ENCODE results near the gene RND3. TPM values are rescaled to one million over a fixed set of nuclear protein-coding genes. Genes with fewer than 3 reads are reported as not detected.

RND3 gene
- total RNA-seq, 1 donor from 2014 or later = 145 TPM

DNA sequence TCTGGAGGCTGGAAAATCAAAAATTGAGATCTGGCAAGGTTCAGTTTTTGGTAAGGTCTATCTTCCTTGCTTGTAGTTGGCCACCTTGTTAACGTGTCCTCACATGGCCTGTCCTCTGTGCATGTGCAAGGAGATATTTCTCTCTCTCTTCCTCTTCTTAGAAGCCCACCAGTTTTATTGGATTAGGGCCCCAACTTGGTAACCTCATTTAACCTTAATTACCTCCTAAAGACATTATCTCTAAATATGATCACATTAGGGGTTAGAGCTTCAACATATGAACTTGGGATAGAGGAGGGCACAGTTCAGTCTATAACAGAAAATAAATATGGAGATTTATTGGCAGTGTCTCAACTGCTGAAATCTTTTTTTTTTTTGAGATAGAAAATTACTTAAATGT is 19.6 kb upstream of the RND3 start:
- Mint-ChIP-seq H3K36me3 (no peaks in the 10 kb centered on the region), H3K27ac (no peak overlapping the region), H3K27me3 (ENCODE audit: low read depth) (no peaks in the 10 kb centered on the region), H3K4me3 (no peak overlapping the region), H3K9me3 (peaks cover 5% of the 10 kb centered on the region), H3K4me1 (peaks cover 10% of the 10 kb centered on the region)
- no peak for DNase-seq (ENCODE audit: low spot score in 2 of 2, unreplicated experiment in 2 of 2)
- TF ChIP-seq, protein P1, sequence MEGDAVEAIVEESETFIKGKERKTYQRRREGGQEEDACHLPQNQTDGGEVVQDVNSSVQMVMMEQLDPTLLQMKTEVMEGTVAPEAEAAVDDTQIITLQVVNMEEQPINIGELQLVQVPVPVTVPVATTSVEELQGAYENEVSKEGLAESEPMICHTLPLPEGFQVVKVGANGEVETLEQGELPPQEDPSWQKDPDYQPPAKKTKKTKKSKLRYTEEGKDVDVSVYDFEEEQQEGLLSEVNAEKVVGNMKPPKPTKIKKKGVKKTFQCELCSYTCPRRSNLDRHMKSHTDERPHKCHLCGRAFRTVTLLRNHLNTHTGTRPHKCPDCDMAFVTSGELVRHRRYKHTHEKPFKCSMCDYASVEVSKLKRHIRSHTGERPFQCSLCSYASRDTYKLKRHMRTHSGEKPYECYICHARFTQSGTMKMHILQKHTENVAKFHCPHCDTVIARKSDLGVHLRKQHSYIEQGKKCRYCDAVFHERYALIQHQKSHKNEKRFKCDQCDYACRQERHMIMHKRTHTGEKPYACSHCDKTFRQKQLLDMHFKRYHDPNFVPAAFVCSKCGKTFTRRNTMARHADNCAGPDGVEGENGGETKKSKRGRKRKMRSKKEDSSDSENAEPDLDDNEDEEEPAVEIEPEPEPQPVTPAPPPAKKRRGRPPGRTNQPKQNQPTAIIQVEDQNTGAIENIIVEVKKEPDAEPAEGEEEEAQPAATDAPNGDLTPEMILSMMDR (IDR thresholded peaks at IDR 0.05; ENCODE audit: unreplicated experiment) = no peak

- H3K4me3 Mint-ChIP-seq = no peak overlapping the region
- no peaks in the 10 kb centered on the region for H3K27me3 Mint-ChIP-seq (ENCODE audit: low read depth)
- H3K4me1 Mint-ChIP-seq = peaks cover 10% of the 10 kb centered on the region
- TF ChIP-seq, protein P1 (IDR thresholded peaks at IDR 0.05; ENCODE audit: unreplicated experiment) = no peak
- no peaks in the 10 kb centered on the region for H3K36me3 Mint-ChIP-seq
- H3K27ac Mint-ChIP-seq = no peak overlapping the region
- peaks cover 5% of the 10 kb centered on the region for H3K9me3 Mint-ChIP-seq
- no peak for DNase-seq (ENCODE audit: low spot score in 2 of 2, unreplicated experiment in 2 of 2)
Observed at GRCh38 chr2:150505178-150505577, 17.7 kb upstream of the RND3 start.

- Mint-ChIP-seq H3K4me1 (no peaks in the 10 kb centered on the region), H3K4me3 (no peak overlapping the region), H3K36me3 (no peaks in the 10 kb centered on the region), H3K27ac (peak overlapping the region; percentile 34), H3K27me3 (ENCODE audit: low read depth) (no peaks in the 10 kb centered on the region), H3K9me3 (peaks cover 6% of the 10 kb centered on the region)
- no peak for DNase-seq (ENCODE audit: low spot score in 2 of 2, unreplicated experiment in 2 of 2)
- TF ChIP-seq, protein P1 (IDR thresholded peaks at IDR 0.05; ENCODE audit: unreplicated experiment) = no peak
Observed at GRCh38 chr2:150495993-150496627, 8.6 kb upstream of the RND3 start.

DNA sequence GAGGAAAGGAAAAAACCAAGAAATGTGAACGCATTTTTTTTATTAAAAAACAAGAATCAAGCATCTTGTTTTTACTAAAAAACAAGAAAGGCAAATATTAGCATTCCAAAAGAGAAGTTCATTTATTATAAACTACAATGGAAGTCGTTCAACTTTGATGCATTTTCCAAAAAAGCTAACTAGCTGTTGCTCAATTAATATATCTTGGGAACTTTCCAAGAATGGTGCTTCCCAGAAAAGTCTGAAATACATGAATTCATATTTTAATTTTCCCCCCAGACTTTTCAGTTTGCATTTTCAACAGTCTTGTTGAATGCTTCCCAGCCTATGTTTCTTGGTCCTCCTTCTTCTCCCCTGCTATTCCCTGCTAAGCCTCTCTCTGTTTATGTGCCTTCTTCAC is 7.5 kb upstream of the RND3 start:
- no peak overlapping the region for H3K27ac Mint-ChIP-seq
- H3K4me3 Mint-ChIP-seq = no peak overlapping the region
- peaks cover 6% of the 10 kb centered on the region for H3K9me3 Mint-ChIP-seq
- H3K27me3 Mint-ChIP-seq (ENCODE audit: low read depth) = no peaks in the 10 kb centered on the region
- TF ChIP-seq, protein P1 (IDR thresholded peaks at IDR 0.05; ENCODE audit: unreplicated experiment) = no peak
- no peaks in the 10 kb centered on the region for H3K4me1 Mint-ChIP-seq
- no peaks in the 10 kb centered on the region for H3K36me3 Mint-ChIP-seq
- DNase-seq (ENCODE audit: low spot score in 2 of 2, unreplicated experiment in 2 of 2) = no peak

- TF ChIP-seq, protein P1 (IDR thresholded peaks at IDR 0.05; ENCODE audit: unreplicated experiment) = no peak
- Mint-ChIP-seq H3K36me3 (no peaks in the 10 kb centered on the region), H3K9me3 (peaks cover 3% of the 10 kb centered on the region), H3K4me3 (no peak overlapping the region), H3K4me1 (no peaks in the 10 kb centered on the region), H3K27me3 (ENCODE audit: low read depth) (no peaks in the 10 kb centered on the region), H3K27ac (no peak overlapping the region)
- no peak for DNase-seq (ENCODE audit: low spot score in 2 of 2, unreplicated experiment in 2 of 2)
Observed at GRCh38 chr2:150494234-150494945, 6.9 kb upstream of the RND3 start.
